Activated T-helper 1 cell treated with Interleukin-2 at 50 U/mL for 16 hours (primary cell): Measurements from ENCODE around the gene PPFIA4.
"Not testable (repeated sequence)": the region's sequence is repeated elsewhere in the genome, so short reads cannot be mapped to it uniquely, and the experiment has no call there.

Experiments used
- DNase-seq: peaks from one replicate; pipeline ENCODE4 v3.0.0-alpha.2; 2020; ENCODE audit warnings: low read depth

PPFIA4 gene

DNA sequence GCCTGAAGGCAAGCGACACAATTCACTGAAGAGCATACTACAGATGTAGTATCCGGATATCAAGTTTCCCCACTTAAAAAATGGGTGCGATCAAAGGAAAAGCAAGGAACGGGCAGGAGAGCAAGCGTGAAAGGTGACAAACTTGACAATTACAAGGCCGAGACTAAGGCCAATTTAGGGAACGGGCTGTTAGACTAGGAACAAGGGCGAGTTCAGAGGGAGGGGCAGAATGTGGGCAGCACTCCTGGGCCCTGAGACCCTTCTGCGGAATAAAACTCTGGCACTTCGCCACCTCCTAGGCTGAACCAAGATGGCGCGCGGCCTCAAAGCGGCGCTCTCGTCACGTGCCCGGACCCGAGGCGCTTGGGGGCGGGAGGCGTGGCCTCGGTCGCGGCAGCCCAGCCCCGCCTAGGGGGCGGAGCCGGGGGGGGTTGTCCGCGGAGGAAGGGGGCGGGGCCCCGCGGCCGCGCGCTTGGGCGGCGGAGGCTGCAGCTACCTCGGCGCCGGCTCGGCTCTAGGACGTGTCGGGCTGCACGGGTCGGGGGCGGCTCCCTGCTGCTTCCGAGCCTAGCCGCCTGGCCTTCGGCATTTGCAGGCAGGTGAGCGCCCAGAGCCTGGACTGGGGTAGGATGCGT is at the start of gene PPFIA4:
Gene PPFIA4, plus strand, starts transcription at position 461 of the 635 bp plus-strand sequence. CDS start 12,518 bp downstream, outside the sequence.
- peak; percentile 79 for DNase-seq

DNA sequence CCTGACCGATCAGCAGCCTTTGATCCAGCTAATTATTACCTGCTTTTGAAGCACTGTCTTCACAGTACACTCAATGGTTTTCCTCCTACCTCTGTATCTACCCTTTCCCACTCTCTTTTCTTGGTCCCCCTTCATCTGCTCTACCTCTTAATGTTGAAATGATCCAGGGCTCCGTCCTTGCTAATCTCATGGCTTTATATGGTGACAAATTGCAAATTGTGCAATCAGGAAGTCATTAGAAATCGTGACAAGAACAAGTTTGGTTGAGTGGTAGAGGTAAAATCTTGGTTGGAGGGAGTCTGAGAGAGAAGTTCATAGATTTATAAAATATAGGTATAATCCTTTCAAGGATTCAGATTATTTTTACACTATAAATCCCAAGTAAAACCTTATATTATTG is 49.7 kb upstream of the PPFIA4 start:
- DNase-seq = no peak

DNA sequence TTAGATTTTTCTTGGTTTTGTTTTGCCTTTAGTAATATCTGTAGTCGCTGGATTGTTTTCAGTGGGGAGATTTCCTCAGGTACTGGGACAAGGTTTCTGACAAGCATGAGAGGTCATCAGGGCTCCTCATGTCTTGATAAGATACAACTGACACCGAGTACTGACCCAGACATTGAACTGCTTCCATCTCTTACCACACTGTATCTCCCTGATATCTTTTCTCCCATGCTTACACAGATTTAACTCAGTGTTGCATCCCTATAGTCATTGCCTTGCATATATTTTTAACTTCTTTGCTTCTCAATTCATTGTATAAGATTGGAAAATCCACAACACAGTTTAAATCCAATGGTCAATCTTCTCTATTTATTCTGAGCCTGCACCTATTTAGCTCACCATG is 46.8 kb upstream of the PPFIA4 start:
- DNase-seq = no peak

DNA sequence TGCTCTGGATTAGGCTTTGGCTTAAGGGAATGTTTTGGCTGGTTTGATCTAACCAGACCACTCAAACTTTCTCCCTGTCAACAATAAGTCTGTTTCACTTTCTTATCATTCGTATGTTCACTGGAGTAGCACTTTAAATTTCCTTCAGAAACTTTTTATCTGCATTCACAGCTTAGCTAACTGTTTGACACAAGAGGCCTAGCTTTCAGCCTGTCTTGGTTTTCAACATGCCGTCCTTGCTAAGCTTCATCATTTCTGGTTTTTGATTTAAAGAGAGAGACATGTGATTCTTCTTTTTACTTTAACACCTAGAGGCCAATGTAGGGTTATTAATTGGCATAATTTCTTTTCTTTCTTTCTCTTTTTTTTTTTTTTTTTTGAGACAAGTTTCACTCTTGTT is 44.4 kb upstream of the PPFIA4 start:
- no peak for DNase-seq

DNA sequence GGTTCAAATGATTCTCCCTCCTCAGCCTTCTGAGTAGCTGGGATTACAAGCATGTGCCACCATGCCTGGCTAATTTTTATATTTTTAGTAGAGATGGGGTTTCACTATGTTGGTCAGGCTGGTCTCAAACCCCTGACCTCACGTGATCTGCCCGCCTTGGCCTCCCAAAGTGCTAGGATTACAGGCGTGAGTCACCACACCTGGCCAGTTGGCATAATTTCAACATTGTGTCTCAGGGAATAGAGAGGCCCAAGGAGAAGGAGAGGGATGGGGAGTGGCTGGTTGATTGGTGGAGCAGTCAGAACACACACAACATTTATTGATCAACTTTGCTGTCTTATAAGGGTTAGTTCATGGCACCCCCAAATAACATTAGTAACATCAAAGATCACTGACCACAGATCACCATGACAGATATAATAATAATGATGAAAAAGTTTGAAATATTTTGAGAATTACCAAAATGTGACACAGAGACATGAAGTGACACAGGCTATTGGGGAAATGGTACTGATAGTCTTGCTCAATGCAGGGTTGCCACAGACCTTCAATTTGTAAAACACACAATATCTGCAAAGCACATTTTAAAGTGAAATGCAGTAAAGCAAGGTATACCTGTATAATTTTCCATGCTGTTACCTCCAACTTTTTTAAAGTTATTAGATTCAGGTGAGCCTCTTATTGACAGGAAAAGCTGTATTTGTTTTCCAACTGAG is 43.4 kb upstream of the PPFIA4 start:
- DNase-seq = no peak

DNA sequence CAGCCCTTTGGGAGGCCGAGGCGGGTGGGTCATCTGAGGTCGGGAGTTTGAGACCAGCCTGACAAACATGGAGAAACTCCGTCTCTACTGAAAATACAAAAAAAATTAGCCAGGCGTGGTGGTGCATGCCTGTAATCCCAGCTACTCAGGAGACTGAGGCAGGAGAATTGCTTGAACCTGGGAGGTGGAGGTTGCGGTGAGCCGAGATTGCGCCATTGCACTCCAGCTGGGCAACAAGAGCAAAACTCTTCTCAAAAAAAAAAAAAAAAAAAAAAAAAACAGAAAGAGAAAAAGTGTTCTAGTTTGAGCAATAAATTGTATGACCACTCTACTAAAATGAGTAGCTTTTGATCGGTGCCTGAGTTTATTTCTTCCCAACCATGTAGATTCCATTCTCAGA is 40.2 kb upstream of the PPFIA4 start:
- not testable (repeated sequence) for DNase-seq

DNA sequence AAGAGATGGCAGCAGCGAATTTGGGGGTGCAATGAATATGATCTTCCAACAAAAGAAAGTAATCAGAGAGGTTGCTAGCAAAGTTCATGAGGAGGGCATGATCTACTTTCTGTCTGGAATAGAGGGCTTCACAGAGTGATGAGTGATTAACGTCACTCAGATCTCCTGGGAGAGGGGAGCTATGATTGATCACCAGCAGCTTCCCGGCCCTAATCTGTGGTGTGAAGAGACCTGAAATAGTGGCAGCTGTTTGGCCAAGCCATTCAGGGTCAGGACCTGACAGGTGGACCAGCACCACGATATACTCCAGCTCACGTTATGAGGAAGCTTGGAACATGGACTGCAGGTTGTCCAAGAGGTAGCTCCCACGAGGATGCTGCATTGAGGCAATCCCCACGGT is 39.0 kb upstream of the PPFIA4 start:
- DNase-seq = no peak

DNA sequence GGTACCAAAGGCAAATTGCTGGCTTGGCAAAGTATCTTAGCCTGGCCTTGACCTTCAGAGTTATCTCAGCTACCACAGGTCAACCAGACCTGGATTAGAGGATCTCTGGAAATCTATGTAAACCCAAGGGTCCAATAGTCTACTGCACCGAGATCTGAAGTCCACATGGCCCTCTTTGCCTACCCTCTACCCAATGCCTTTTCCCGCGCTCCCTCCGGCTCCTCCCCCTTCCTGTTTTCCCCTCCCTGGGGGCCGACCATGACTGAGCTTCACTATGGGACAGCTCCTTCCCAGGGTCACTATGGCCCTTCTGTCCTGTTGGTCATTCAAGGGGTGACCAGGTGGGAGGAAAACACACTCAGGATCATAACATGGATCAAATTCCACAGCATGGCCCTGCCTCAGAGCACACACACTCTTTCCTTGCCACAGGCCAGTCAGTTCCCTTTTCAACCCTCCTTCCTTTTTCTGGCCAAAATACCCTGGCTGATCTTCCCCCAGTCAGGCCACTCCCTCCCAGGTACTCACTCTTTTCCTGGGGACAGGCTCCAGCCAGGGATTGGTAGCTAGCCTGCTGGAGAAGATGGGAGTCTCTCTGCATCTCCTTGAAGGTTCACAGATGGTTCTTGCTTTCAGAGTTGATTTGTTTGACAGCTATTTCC is 38.2 kb upstream of the PPFIA4 start:
- no peak for DNase-seq

DNA sequence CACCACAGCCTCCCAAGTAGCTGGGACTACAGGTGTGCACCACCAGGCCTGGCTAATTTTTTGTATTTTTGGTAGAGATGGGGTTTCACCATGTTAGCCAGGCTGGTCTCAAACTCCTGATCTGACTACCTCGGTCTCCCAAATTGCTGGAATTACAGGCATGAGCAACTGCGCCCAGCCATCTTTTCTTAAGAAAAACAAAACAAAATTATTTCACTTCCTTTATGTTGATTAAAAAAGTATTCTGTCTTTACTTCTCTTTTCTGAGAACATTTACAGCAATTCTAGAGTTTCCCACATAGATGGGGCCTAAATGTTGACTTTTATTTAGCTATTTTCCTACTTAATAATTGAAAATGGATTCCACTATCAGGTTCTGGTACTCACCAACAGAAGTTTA is 36.4 kb upstream of the PPFIA4 start:
- DNase-seq = no peak

DNA sequence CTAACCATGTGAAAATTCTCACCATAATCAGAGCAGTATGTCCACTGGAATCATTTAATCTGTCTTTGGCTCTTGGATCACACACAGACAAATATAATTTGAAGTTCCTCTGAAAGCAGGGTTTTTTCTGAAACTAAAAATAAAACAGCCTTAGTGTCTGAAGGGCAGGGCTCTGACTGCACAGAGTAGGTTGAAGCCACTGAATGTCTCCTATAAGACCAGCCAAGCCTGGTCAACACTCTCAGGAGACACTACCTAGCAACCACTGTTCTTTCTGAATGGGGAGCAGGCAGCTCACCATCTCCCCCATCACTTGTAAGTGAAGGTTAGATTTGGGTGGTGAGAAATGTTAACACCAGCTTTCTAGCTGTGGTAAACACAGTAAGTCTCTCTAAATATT is 35.2 kb upstream of the PPFIA4 start:
- no peak for DNase-seq

DNA sequence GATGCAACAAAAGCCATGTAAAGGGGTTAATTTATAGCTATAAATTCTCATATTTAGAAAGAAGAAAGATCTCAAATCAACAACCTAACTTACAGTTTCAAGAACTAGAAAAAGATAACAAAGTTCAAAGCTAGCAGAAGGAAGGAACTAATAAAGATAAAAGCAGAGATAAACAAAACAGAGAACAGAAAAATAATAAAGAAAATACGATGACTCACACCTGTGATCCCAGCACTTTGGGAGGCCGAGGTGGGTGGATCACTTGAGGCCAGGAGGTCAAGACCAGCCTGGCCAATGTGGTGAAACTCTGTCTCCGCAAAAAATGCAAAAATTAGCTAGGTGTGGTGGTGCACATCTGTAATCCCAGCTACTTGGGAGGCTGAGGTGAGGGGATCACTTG is 31.5 kb upstream of the PPFIA4 start:
- DNase-seq = no peak

DNA sequence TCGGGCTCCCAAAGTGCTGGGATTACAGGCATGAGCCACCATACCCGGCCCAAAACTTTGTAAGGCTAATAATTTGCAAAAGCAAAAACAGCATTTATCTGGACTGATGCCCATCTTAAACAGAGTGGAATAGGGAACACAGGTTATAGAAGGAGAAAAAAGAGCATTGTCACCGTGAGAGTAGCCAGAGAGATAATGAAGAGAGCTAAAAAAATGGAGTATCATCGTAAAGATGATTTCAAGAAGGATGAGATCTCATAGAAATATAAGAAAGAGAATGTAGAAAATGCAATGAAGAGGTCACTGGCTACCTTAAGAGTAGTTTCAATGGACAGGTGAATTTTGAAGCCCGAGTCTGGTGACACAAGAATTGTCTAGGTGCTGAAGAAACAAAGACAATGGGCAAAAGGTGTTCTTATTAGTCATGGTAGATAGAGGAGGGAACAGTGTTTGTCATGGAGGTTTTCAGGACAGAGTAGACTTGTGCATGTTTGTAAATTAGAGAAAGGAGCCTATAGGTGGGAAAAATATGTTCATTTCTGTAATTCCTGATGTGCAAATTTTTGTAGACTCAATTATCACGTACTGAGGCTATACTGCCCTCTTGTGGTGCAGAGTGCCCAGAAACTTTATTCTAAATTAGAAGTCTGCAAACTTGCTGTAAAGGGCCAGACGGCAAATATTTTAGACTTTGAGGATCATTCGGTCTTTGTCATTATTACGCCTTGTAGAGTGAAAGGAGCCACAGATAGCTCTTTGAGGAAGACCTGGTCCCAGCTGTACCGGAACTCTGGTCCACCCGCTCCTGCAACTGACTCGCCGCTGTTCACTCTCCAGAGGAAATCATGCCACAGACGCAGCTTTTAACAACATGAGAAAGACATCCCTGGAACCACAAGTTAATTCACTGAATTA is 27.2 kb upstream of the PPFIA4 start:
- DNase-seq = peak; percentile 13

DNA sequence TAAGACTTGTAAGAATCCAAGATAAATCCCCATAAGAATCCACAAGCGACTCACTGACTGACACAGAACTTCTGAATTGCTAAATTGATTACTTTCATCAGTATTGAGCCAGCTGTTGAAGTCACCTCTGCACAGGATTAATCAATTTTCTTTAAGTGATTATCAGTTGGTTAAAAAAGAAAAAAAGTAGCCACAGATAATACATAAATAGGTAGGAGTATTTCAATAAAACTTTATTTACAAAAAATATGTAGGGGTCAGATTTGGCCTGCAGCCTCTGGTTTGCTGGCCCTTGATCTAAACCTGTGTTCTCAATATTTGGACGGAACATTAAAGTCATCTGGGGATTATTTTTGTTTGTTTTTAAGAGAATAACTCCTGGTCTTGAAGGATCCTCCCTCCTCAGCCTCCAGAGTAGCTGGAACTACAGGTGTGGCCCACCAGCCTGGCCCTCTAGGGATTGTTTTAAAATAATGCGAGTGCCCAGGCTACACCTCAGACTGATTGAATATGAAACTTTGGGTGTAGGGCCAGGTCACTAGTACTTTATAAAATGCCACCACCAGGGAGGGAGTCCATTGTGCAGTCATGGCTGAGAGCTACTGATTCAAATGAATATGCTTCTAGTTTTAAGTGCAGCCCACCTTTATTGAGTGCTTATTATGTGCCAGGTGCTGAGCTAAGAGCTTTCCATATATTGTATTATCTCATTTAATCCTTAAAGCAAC is 25.9 kb upstream of the PPFIA4 start:
- DNase-seq = no peak

DNA sequence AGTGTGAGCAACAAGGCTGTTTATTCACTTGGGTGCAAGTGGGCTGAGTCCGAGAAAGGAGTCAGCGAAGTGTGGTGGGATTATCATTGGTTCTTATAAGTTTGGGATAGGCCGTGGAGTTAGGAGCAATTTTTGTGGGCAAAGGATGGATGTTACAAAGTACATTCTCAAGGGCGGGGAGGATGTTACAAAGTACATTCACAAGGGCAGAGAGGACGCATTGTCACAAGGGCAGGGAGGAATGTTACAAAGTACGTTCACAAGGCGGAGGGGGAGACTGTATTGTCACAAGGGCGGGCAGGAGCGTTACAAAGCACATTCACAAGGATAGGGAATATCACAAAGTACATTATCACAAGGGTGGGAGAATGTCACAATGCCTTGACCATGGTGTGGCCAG is 24.3 kb upstream of the PPFIA4 start:
- no peak for DNase-seq

DNA sequence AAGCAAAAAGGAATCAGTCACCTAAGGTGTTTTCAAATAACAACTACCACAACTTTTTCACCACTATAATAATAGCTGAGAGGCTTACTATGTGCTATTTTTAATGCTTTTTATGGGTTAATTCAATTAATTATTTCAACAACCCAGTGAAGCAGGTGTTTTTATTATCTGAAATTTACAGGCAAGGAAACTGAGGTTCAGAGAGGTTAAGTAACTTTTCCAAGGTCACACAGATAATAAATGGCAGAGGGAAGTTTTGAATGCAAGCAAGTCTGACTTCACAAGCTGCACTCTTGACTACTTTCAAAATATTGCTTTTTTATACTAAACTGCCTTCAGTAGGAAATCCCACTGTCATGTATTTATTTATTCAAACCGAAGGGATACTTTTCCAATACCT is 23.3 kb upstream of the PPFIA4 start:
- no peak for DNase-seq

DNA sequence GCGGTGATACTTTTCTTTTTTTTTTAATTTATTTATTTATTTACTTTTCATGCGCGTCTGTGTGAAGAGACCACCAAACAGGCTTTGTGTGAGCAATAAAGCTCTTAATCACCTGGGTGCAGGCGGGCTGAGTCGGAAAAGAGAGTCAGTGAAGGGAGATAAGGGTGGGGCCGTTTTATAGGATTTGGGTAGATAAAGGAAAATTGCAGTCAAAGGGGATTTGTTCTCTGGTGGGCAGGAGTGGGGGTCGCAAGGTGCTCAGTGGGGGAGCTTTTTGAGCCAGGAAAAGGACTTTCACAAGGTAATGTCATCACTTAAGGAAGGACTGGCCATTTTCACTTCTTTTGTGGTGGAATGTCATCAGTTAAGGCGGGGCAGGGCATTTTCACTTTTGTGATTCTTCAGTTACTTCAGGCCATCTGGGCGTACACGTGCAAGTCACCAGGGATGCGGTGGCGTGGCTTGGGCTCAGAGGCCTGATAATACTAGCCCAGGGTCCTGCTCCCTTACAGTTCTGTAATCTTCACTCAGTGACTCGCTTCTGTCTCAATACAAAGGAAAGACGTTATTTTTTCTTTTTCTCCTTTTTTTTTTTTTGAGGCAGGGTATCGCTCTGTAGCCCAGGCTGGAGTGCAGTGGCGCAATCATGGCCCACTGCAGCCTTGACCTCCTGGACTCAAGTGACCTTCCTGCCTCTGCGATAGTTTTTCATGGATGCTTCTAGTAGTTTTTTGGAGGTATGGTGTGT is 20.7 kb upstream of the PPFIA4 start:
- DNase-seq = not testable (repeated sequence)

DNA sequence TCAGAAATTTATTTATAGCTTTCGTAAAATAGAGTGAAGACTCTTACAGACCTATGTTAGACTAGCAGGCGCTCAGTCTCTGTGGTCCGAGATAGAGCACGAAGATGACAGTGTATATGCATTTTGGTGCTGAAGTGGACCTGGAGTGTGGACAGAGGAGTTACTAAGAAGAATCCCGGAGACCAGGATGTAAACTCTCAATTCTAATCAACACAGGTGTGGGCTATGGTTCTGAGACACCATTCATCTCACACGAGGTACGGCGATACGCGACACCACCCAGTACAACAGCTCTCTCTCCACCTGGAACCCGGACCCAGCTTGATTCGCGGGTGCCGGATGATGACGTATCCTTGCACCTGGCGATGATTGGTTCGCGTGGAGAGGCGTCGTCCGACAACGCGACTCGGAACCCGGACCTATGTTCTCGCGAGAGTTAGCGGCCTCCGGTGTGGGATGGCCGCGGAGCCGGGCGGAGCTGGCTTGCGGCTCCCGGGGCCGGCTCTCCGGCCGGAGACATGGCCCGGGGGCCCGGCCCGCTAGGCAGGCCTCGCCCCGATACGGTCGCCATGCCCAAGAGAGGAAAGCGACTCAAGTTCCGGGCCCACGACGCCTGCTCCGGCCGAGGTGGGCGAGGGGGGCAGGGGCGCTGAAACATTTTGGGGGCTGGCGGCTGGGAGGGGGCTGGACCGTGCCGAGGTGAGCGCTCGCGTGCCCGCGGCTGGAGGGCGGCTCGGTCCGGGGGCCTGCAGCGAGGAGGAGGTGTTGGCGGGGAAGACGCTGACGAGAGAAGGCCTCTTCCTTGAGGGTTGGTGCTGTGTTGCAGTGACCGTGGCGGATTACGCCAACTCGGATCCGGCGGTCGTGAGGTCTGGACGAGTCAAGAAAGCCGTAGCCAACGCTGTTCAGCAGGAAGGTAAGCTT is 19.1 kb upstream of the PPFIA4 start, which contains the start of gene TMEM183A:
Gene TMEM183A, plus strand, starts transcription at position 427 of the 924 bp plus-strand sequence. Its CDS starts 92 bp downstream, at position 519.
- DNase-seq = peak; percentile 86

DNA sequence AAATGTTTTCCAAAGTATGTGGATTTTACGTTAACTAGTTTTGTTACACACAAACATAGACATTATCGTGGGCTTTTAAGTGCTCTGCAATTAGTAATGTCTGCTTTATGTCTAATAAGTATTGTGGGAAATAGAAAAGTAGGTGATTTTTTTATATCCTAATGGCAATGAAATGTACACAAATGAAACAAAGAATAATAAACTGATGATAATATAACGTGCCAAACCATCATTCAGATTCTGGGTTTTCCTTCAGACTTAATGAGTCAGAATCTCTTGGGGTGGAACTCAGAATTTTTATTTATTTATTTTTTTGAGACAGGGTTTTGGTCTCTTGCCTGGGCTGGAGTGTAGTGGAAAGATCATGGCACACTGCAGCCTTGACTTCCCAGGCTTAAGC is 17.1 kb upstream of the PPFIA4 start:
- no peak for DNase-seq

DNA sequence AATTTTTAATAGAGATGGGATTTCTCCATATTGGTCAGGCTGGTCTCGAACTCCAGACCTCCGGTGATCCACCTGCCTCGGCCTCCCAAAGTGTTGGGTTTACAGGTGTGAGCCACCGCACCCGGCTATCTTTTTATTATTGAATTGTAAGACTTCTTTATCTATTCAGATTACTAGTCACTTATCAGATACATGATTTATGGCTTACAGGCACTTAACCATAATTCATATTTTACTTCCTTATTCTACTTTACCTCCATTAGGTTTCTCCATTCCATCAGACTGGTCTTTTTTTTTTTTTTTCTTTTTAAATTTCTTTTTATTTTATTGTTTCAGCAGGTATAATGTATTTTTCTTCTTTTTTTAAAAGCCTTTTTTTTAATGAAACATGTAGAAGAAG is 14.7 kb upstream of the PPFIA4 start:
- no peak for DNase-seq

DNA sequence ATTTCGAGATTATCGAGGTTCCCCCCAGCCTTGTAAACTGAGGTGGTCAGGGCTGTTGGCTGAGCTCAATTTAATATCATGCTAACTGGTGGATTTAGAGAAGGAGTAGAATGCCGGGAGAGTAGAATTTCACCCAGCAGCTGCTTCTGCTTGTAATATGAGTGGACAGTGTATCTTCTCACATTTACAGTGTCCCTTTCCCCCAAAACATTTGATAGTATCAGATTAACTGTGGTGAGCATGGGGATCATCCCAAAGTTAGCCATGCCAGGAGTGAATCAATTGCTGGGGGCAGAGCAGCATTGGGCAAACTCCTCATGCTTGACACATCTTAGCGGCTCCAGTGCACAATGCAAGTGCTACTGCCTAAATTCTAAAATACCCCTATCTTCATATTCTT is 9.2 kb upstream of the PPFIA4 start:
- DNase-seq = no peak
